ENCODE results near the gene GOLIM4. TPM values are rescaled to one million over a fixed set of nuclear protein-coding genes. Genes with fewer than 3 reads are reported as not detected.
A peak's percentile ranks its signal among the peaks of the same experiment; 100 is the strongest.

GOLIM4 gene
- polyA plus RNA-seq, 1 experiment: 35.1 TPM

- Histone ChIP-seq H3K27me3 (ENCODE audit: control insufficient read depth, insufficient read depth, low read length) (no peaks in the 10 kb centered on the region), H3K4me3 (ENCODE audit: low read depth, low read length) (no peak overlapping the region), H3K36me3 (ENCODE audit: control insufficient read depth, insufficient read depth, low read length) (peaks cover 3% of the 10 kb centered on the region; the same call in 1 of the 2 replicates)
- CTCF ChIA-PET: interaction anchor here (0.7 to 4.3 kb wide), 19 partner anchors 10 to 157 kb away, joined by 3 to 46 read pairs (median 3); no protein-coding TSS in a partner anchor
- POLR2A ChIA-PET: no interaction called here
- DNase-seq (ENCODE audit: low read depth): no peak
- TF ChIP-seq, protein P1, sequence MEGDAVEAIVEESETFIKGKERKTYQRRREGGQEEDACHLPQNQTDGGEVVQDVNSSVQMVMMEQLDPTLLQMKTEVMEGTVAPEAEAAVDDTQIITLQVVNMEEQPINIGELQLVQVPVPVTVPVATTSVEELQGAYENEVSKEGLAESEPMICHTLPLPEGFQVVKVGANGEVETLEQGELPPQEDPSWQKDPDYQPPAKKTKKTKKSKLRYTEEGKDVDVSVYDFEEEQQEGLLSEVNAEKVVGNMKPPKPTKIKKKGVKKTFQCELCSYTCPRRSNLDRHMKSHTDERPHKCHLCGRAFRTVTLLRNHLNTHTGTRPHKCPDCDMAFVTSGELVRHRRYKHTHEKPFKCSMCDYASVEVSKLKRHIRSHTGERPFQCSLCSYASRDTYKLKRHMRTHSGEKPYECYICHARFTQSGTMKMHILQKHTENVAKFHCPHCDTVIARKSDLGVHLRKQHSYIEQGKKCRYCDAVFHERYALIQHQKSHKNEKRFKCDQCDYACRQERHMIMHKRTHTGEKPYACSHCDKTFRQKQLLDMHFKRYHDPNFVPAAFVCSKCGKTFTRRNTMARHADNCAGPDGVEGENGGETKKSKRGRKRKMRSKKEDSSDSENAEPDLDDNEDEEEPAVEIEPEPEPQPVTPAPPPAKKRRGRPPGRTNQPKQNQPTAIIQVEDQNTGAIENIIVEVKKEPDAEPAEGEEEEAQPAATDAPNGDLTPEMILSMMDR (IDR thresholded peaks at IDR 0.05; ENCODE audit: insufficient read depth, low read depth, low read length): peak; percentile 78
Measured at GRCh38 chr3:168040607-168041208, 55.0 kb downstream of the GOLIM4 start.

DNA sequence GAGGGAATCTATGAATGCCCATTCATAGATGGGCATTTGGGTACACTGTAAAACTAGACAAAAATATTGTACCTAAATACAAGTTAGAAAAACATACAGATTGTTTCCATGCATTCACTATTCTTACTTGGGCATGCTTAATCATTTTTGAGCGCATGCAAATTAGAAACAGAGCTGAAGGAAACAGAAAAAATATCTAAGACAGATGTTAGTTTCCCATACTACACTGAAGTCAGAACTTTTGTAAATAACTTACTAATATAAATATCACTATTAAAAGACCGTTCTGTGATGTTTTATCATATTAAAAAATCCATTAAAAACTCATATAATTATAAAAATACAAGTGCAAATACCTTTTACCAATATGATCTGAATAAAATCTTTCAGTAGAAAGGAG lies 58.7 kb downstream of the GOLIM4 start:
- ChIA-PET POLR2A (no interaction called here), CTCF (no interaction called here)
- TF ChIP-seq, protein P1 (IDR thresholded peaks at IDR 0.05; ENCODE audit: insufficient read depth, low read depth, low read length): no peak
- no peak for DNase-seq (ENCODE audit: low read depth)
- Histone ChIP-seq H3K36me3 (ENCODE audit: control insufficient read depth, insufficient read depth, low read length) (peaks cover 3% of the 10 kb centered on the region; the same call in 1 of the 2 replicates), H3K27me3 (ENCODE audit: control insufficient read depth, insufficient read depth, low read length) (no peaks in the 10 kb centered on the region), H3K4me3 (ENCODE audit: low read depth, low read length) (no peak overlapping the region)

DNA sequence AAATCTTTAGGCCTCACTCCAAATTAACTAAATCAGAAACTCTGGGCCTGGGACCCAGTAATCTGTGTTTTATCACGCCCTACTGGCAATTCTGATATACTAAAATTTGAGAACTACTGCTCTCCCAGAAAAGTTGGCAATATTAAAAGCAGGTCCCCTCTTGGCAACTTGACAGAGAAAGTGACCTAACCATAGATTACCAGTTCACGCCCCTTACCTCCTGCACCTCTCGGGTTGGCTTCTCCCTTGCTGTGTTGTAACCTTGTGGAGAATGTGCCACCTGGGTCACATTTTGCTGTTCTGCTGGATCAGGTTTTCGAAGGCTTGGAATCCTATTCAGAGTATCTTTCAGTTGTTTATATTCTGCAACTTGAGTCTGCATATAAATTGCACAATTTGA lies 59.1 kb downstream of the GOLIM4 start:
- ChIA-PET CTCF (no interaction called here), POLR2A (no interaction called here)
- Histone ChIP-seq H3K36me3 (ENCODE audit: control insufficient read depth, insufficient read depth, low read length) (peaks cover 3% of the 10 kb centered on the region; the same call in 1 of the 2 replicates), H3K4me3 (ENCODE audit: low read depth, low read length) (no peak overlapping the region), H3K27me3 (ENCODE audit: control insufficient read depth, insufficient read depth, low read length) (no peaks in the 10 kb centered on the region)
- TF ChIP-seq, protein P1 (IDR thresholded peaks at IDR 0.05; ENCODE audit: insufficient read depth, low read depth, low read length): no peak
- DNase-seq (ENCODE audit: low read depth): no peak

- Histone ChIP-seq H3K27me3 (ENCODE audit: control insufficient read depth, insufficient read depth, low read length) (no peaks in the 10 kb centered on the region), H3K36me3 (ENCODE audit: control insufficient read depth, insufficient read depth, low read length) (peaks cover 6% of the 10 kb centered on the region), H3K4me3 (ENCODE audit: low read depth, low read length) (no peak overlapping the region)
- no peak for DNase-seq (ENCODE audit: low read depth)
- CTCF ChIA-PET: interaction anchor here (1.5 kb wide), 1 partner anchor 11 kb away, joined by 4 read pairs; no protein-coding TSS in a partner anchor
- TF ChIP-seq, protein P1 (IDR thresholded peaks at IDR 0.05; ENCODE audit: insufficient read depth, low read depth, low read length): no peak
- POLR2A ChIA-PET: no interaction called here
Measured at GRCh38 chr3:168034152-168034928, 61.4 kb downstream of the GOLIM4 start.

DNA sequence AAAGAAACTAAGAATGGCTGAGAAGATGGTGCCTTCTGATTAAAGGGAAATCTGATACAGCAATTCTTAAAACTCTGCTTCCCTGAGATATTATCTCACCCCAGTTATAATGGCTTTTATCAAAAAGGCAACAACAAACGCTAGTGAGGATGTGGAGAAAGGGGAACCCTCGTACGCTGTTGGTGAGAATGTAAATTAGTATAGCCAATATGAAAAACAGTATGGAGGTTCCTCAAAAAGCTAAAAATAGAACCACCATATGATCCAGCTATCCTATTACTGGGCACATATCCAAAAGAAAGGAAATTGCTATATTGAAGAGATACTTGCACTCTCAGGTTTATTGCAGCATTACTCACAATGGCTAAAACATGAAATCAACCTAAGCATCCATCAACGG lies 65.1 kb downstream of the GOLIM4 start:
- Histone ChIP-seq H3K4me3 (ENCODE audit: low read depth, low read length) (no peak overlapping the region), H3K27me3 (ENCODE audit: control insufficient read depth, insufficient read depth, low read length) (no peaks in the 10 kb centered on the region), H3K36me3 (ENCODE audit: control insufficient read depth, insufficient read depth, low read length) (peaks cover 5% of the 10 kb centered on the region; the same call in 1 of the 2 replicates)
- POLR2A ChIA-PET: no interaction called here
- DNase-seq (ENCODE audit: low read depth): no peak
- TF ChIP-seq, protein P1 (IDR thresholded peaks at IDR 0.05; ENCODE audit: insufficient read depth, low read depth, low read length): no peak
- CTCF ChIA-PET: interaction anchor here (1.5 to 4.7 kb wide), 3 partner anchors 10 to 135 kb away, joined by 3 to 33 read pairs (median 11); no protein-coding TSS in a partner anchor

Measured in BJ (cell line).